CD8-positive, alpha-beta memory T cell (primary cell): ENCODE measurements around the gene FBF1. TPM values are rescaled to one million over a fixed set of nuclear protein-coding genes. Genes with fewer than 3 reads are reported as not detected.

Source experiments
- CTCF ChIA-PET: fragments of 350-600 bp; sonication (Branson Sonifier 250); formaldehyde crosslinking; loops from one replicate; lab custom pipeline; 2021; ENCODE audit warnings: antibody characterized with exemption; lab: Charles Lee
- POLR2A ChIA-PET: fragments of 350-600 bp; sonication (Branson Sonifier 250); formaldehyde crosslinking; loops from one replicate; lab custom pipeline; 2021; ENCODE audit warnings: antibody characterized with exemption; lab: Charles Lee
- DNase-seq, 5 donors: peaks; one replicate each; pipeline versions ENCODE4 v3.0.0 to v3.0.0-alpha.2; 2020 to 2022; ENCODE audit warnings: mixed read lengths in 1 of 5
- H3K27ac ChIP-seq: one replicate; pipeline ENCODE4 v1.7.0; 2013; ENCODE audit warnings: low read depth, mild to moderate bottlenecking, low read length, moderate library complexity
- H3K27me3 ChIP-seq: 2 replicates; pipeline ENCODE4 v1.7.0; 2013; ENCODE audit warnings: low read length, mild to moderate bottlenecking; ENCODE audit not compliant: insufficient read depth, poor library complexity, severe bottlenecking
- H3K36me3 ChIP-seq: 2 replicates; pipeline ENCODE4 v1.7.0; 2013; ENCODE audit warnings: mild to moderate bottlenecking, low read length, moderate library complexity; ENCODE audit not compliant: insufficient read depth
- H3K4me1 ChIP-seq: 2 replicates; pipeline ENCODE4 v1.7.0; 2013; ENCODE audit warnings: mild to moderate bottlenecking, low read length, moderate library complexity; ENCODE audit not compliant: insufficient read depth
- H3K4me3 ChIP-seq: 2 replicates; pipeline ENCODE4 v1.7.0; 2013; ENCODE audit warnings: mild to moderate bottlenecking, low read length
- H3K9me3 ChIP-seq: 2 replicates; pipeline ENCODE4 v1.7.0; 2013; ENCODE audit warnings: mild to moderate bottlenecking, low read length
- H3K27ac Mint-ChIP-seq, 8 donors: one replicate each; pipeline ENCODE4 v1.8.0; 2020 to 2021; ENCODE audit warnings: mixed read lengths in 8 of 8, mild to moderate bottlenecking in 6 of 8, inconsistent platforms in 3 of 8, moderate library complexity in 3 of 8
- H3K27me3 Mint-ChIP-seq, 2 donors: one replicate each; pipeline ENCODE4 v1.8.0; 2020 to 2021; ENCODE audit warnings: mixed read lengths in 2 of 2, mild to moderate bottlenecking in 1 of 2, moderate library complexity in 1 of 2
- H3K36me3 Mint-ChIP-seq, 3 donors: one replicate each; pipeline ENCODE4 v1.8.0; 2020 to 2021; ENCODE audit warnings: mixed read lengths in 3 of 3, inconsistent platforms in 1 of 3, mild to moderate bottlenecking in 1 of 3
- H3K4me1 Mint-ChIP-seq, 3 donors: one replicate each; pipeline ENCODE4 v1.8.0; 2020 to 2021; ENCODE audit warnings: mixed read lengths in 3 of 3, inconsistent platforms in 1 of 3, mild to moderate bottlenecking in 1 of 3
- H3K4me3 Mint-ChIP-seq, 7 donors: one replicate each; pipeline ENCODE4 v1.8.0; 2020 to 2021; ENCODE audit warnings: mixed read lengths in 7 of 7, mild to moderate bottlenecking in 6 of 7, moderate library complexity in 4 of 7, inconsistent platforms in 2 of 7
- H3K9me3 Mint-ChIP-seq, 5 donors: one replicate each; pipeline ENCODE4 v1.8.0; 2020 to 2022; ENCODE audit warnings: mixed read lengths in 5 of 5, mild to moderate bottlenecking in 3 of 5, moderate library complexity in 2 of 5, inconsistent platforms in 1 of 5
- polyA plus RNA-seq: library from polyadenylated mRNA; unstranded; fragments of 300-500 nt; fragmentation: Illumina TruSeq; gene quantifications from one replicate; pipeline ENCODE4 v1.2.3, GENCODE V29; 2021
- total RNA-seq, 2 experiments: library from RNA; stranded (reverse); gene quantifications; one replicate each; pipeline ENCODE4 v1.2.3, GENCODE V29; 2021

FBF1 gene
- total and polyA plus RNA-seq, 3 experiments from 2014 or later: 5.7 to 23.8 (median 22.6) TPM

- no peak for DNase-seq
- no peaks in the 10 kb centered on the region for H3K9me3 Mint-ChIP-seq
- Histone ChIP-seq H3K36me3 (no peaks in the 10 kb centered on the region), H3K4me3 (no peak overlapping the region), H3K27me3 (no peaks in the 10 kb centered on the region), H3K9me3 (no peaks in the 10 kb centered on the region), H3K4me1 (peaks cover 6% of the 10 kb centered on the region), H3K27ac (no peak overlapping the region)
- POLR2A ChIA-PET: no interaction called here
- peaks cover 0 to 22% (median 0%) of the 10 kb centered on the region in 3 donors for H3K36me3 Mint-ChIP-seq
- H3K4me3 Mint-ChIP-seq: no peak overlapping the region
- peaks cover 0 to 2% of the 10 kb centered on the region in 2 donors for H3K27me3 Mint-ChIP-seq
- peak overlapping the region in 1 of 8 donors; percentile 41 for H3K27ac Mint-ChIP-seq
- peaks cover 0 to 10% (median 0%) of the 10 kb centered on the region in 3 donors for H3K4me1 Mint-ChIP-seq
- CTCF ChIA-PET: interaction anchor here (1.9 to 2.4 kb wide), 2 partner anchors 95 to 98 kb away, joined by 5 read pairs; no protein-coding TSS in a partner anchor
These were observed 31.0 kb downstream of the FBF1 start for GRCh38 chr17:75909812-75910274.

- Histone ChIP-seq H3K9me3 (no peaks in the 10 kb centered on the region), H3K4me3 (no peak overlapping the region), H3K4me1 (peaks cover 7% of the 10 kb centered on the region), H3K36me3 (no peaks in the 10 kb centered on the region), H3K27me3 (no peaks in the 10 kb centered on the region), H3K27ac (no peak overlapping the region)
- ChIA-PET POLR2A (no interaction called here), CTCF (interaction anchor here (0.6 to 2.4 kb wide), 4 partner anchors 45 to 98 kb away, joined by 3 to 5 read pairs (median 4); no protein-coding TSS in a partner anchor)
- H3K4me3 Mint-ChIP-seq: no peak overlapping the region
- H3K27ac Mint-ChIP-seq: peak overlapping the region in 4 of 8 donors; percentile 31 to 60 (median 46)
- H3K36me3 Mint-ChIP-seq: peaks cover 0 to 18% (median 0%) of the 10 kb centered on the region in 3 donors
- peaks cover 0 to 10% (median under 1%) of the 10 kb centered on the region in 3 donors for H3K4me1 Mint-ChIP-seq
- no peak for DNase-seq
- peaks cover 0 to 2% of the 10 kb centered on the region in 2 donors for H3K27me3 Mint-ChIP-seq
- no peaks in the 10 kb centered on the region for H3K9me3 Mint-ChIP-seq
These were observed 31.6 kb downstream of the FBF1 start for GRCh38 chr17:75909051-75909811.

GRCh38 chr17:75908201-75908600 lies 32.6 kb downstream of the FBF1 start:
- no peaks in the 10 kb centered on the region for H3K9me3 Mint-ChIP-seq
- Histone ChIP-seq H3K27ac (no peak overlapping the region), H3K36me3 (no peaks in the 10 kb centered on the region), H3K9me3 (no peaks in the 10 kb centered on the region), H3K4me3 (no peak overlapping the region), H3K4me1 (peaks cover 13% of the 10 kb centered on the region), H3K27me3 (no peaks in the 10 kb centered on the region)
- no peak overlapping the region for H3K4me3 Mint-ChIP-seq
- peak overlapping the region in 1 of 8 donors; percentile 57 for H3K27ac Mint-ChIP-seq
- CTCF ChIA-PET: interaction anchor here (0.6 to 2.4 kb wide), 3 partner anchors 46 to 97 kb away, joined by 3 to 5 read pairs (median 4); no protein-coding TSS in a partner anchor
- H3K36me3 Mint-ChIP-seq: peaks cover 0 to 16% (median 0%) of the 10 kb centered on the region in 3 donors
- no peak for DNase-seq
- peaks cover 0 to 2% of the 10 kb centered on the region in 2 donors for H3K27me3 Mint-ChIP-seq
- POLR2A ChIA-PET: no interaction called here
- H3K4me1 Mint-ChIP-seq: peaks cover 3 to 14% (median 5%) of the 10 kb centered on the region in 3 donors

GRCh38 chr17:75906143-75906884 lies 34.5 kb downstream of the FBF1 start:
- peaks cover 0 to 19% (median 0%) of the 10 kb centered on the region in 3 donors for H3K36me3 Mint-ChIP-seq
- POLR2A ChIA-PET: interaction anchor here (0.6 to 1.3 kb wide), 4 partner anchors 11 to 373 kb away, joined by 3 to 10 read pairs (median 4); no protein-coding TSS in a partner anchor

GRCh38 chr17:75904749-75905521 lies 35.9 kb downstream of the FBF1 start, which contains the start of gene MRPL38:
MRPL38 (minus strand) TSS chr17:75904884; CDS start chr17:75904875, 9 bp downstream.
- ChIA-PET CTCF (interaction anchor here (0.7 to 4.6 kb wide), 23 partner anchors 8 to 393 kb away, joined by 3 to 28 read pairs (median 4); partner anchors contain the start of genes CDK3, TRIM47, TRIM65 and WBP2), POLR2A (interaction anchor here (1.1 to 2.0 kb wide), 7 partner anchors 9 to 140 kb away, joined by 3 to 6 read pairs (median 4); partner anchors contain the start of genes FBF1 and GALK1)
- H3K36me3 ChIP-seq: peaks cover 12% of the 10 kb centered on the region
- peak; percentile 86 to 97 (median 94) for DNase-seq
- peaks cover 0 to 28% (median 0%) of the 10 kb centered on the region in 3 donors for H3K36me3 Mint-ChIP-seq
- H3K27ac ChIP-seq: peak within 1 kb of the TSS; percentile 69
- H3K9me3 ChIP-seq: no peaks in the 10 kb centered on the region
- peaks cover 0 to 2% of the 10 kb centered on the region in 2 donors for H3K27me3 Mint-ChIP-seq
- peaks cover 13% of the 10 kb centered on the region for H3K4me1 ChIP-seq
- H3K9me3 Mint-ChIP-seq: no peaks in the 10 kb centered on the region
- H3K4me3 Mint-ChIP-seq: peak within 1 kb of the TSS; percentile 81 to 94 (median 88)
- H3K27me3 ChIP-seq: no peaks in the 10 kb centered on the region
- H3K4me1 Mint-ChIP-seq: peaks cover 3 to 14% (median 5%) of the 10 kb centered on the region in 3 donors
- peak within 1 kb of the TSS; percentile 84 to 97 (median 91) for H3K27ac Mint-ChIP-seq
- H3K4me3 ChIP-seq: peak within 1 kb of the TSS; percentile 64

More at GRCh38 chr17:75906143-75906884, 34.5 kb downstream of the FBF1 start:
- H3K36me3 ChIP-seq: peaks cover 8% of the 10 kb centered on the region
- no peaks in the 10 kb centered on the region for H3K9me3 ChIP-seq
- peaks cover 0 to 2% of the 10 kb centered on the region in 2 donors for H3K27me3 Mint-ChIP-seq
- peak overlapping the region; percentile 32 to 60 (median 44) for H3K4me3 Mint-ChIP-seq
- CTCF ChIA-PET: interaction anchor here (0.9 to 4.6 kb wide), 12 partner anchors 13 to 158 kb away, joined by 3 to 28 read pairs (median 8); partner anchors contain the start of gene WBP2
- peaks cover 13% of the 10 kb centered on the region for H3K4me1 ChIP-seq
- peak overlapping the region in 6 of 8 donors; percentile 31 to 92 (median 67) for H3K27ac Mint-ChIP-seq
- peaks cover 3 to 14% (median 5%) of the 10 kb centered on the region in 3 donors for H3K4me1 Mint-ChIP-seq
- H3K27ac ChIP-seq: no peak overlapping the region
- H3K27me3 ChIP-seq: no peaks in the 10 kb centered on the region
- no peaks in the 10 kb centered on the region for H3K9me3 Mint-ChIP-seq
- no peak overlapping the region for H3K4me3 ChIP-seq
- DNase-seq: no peak

GRCh38 chr17:75902406-75902805 lies 38.4 kb downstream of the FBF1 start:
- H3K4me1 Mint-ChIP-seq: peaks cover 8 to 18% (median 10%) of the 10 kb centered on the region in 3 donors
- Histone ChIP-seq H3K9me3 (no peaks in the 10 kb centered on the region), H3K27me3 (no peaks in the 10 kb centered on the region), H3K4me1 (peaks cover 13% of the 10 kb centered on the region), H3K4me3 (no peak overlapping the region), H3K36me3 (peaks cover 12% of the 10 kb centered on the region), H3K27ac (no peak overlapping the region)
- no peaks in the 10 kb centered on the region for H3K27me3 Mint-ChIP-seq
- no peaks in the 10 kb centered on the region for H3K9me3 Mint-ChIP-seq
- POLR2A ChIA-PET: no interaction called here
- no peak for DNase-seq
- peak overlapping the region in 1 of 7 donors; percentile 88 for H3K4me3 Mint-ChIP-seq
- peak overlapping the region in 2 of 8 donors; percentile 10 to 42 for H3K27ac Mint-ChIP-seq
- CTCF ChIA-PET: interaction anchor here (1.2 to 4.6 kb wide), 4 partner anchors 12 to 103 kb away, joined by 3 to 28 read pairs (median 16); no protein-coding TSS in a partner anchor
- peaks cover 0 to 52% (median 2%) of the 10 kb centered on the region in 3 donors for H3K36me3 Mint-ChIP-seq
